A204.1 (cell line): ENCODE results near the gene DEFB112.

Experiments
- FAIRE-seq: peaks from 2 replicates; lab custom pipeline; 2012; peaks lifted over from hg19 to GRCh38; lab: Jason Lieb, UNC

Gene DEFB112, protein sequence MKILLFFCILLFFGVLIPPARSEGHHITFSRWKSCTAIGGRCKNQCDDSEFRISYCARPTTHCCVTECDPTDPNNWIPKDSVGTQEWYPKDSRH

DNA sequence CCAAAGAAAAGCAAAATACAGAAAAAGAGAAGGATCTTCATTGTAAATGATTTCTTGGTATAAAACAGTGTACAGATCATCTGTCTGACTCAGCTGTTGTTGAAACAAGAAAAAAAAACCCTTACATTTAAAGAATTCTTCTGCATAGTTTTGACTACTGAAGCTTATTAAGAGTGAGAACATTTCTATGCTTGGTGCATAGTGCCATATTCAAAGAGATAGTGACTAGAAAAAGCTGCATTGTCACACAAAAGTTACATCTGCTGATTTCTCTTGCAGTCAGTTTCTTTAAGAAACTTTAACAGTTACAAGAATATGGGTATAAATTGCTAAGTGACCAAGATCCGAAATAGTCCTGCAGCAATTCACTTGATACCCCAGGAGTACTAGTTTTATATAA lies at the start of gene DEFB112:
Gene DEFB112 (minus strand): TSS at position 101 of the 400 bp plus-strand sequence. CDS start 60 bp downstream, at position 41.
- FAIRE-seq: no peak

GRCh38 chr6:50098641-50098993 lies 48.9 kb upstream of the DEFB112 start:
- FAIRE-seq: no peak

DNA sequence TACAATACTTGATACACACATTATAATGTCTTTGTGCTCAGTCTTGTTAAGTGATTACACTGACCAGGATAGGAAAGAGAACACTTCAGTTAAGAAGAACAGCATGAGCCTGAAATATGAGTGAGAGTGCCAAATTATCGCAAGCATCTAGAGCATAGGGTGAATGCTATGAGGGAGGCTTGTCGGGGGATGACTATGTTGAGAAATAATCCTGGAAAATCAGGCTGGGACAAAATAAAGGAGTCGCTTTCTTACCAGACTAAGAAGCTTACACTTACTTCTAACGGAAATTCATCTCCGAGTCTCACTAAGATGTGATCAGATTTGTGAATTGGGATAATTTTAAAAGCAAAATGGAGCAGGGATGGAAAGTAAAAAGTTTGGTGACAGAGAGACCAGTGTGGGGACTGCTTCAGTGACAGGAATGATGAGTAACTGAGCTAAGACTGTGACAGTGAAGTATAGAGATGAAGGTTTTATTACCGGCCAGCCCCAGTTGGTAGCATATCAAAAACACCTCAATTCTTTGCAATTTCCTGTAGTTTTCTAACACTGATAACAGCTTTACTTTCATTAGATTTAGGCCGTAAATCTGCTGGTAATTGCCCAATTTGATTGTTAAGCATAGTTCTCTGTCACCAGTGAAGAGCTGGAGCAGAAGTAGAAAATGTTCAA lies 48.4 kb upstream of the DEFB112 start:
- no peak for FAIRE-seq

DNA sequence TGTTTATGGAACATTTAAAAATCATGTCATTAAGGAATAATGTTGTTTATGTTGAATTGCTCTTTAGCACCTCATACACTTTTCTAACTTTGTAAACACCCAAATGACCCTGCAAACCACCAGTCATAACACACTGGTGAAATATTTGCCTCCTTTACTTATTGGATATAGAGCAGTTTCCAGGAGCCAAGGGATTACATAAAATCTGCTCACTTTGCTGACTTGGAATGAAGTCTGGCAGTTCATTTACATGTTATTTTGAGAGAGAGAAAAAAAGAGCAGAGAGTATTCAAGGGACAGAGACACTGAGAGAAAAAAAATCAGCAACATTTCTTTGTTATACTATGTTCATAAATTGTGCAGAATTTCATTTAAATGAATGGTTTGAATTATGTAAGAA lies 46.6 kb upstream of the DEFB112 start:
- FAIRE-seq: no peak

DNA sequence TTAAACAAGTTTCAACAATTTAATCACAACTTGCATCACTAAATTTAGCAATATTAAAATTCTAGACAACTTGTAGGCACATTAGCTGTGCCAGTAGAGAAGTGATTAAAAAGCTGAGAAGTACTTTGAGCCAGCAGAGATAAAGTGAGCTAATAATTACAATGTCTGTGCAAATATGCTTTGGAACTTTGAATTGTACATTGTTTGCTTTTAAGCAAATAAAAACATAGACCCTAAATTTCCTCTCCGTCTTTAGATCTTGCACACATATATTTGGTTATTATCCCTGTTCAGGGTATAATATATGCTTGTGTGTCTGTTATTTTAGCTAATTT lies 44.2 kb upstream of the DEFB112 start:
- FAIRE-seq: no peak

DNA sequence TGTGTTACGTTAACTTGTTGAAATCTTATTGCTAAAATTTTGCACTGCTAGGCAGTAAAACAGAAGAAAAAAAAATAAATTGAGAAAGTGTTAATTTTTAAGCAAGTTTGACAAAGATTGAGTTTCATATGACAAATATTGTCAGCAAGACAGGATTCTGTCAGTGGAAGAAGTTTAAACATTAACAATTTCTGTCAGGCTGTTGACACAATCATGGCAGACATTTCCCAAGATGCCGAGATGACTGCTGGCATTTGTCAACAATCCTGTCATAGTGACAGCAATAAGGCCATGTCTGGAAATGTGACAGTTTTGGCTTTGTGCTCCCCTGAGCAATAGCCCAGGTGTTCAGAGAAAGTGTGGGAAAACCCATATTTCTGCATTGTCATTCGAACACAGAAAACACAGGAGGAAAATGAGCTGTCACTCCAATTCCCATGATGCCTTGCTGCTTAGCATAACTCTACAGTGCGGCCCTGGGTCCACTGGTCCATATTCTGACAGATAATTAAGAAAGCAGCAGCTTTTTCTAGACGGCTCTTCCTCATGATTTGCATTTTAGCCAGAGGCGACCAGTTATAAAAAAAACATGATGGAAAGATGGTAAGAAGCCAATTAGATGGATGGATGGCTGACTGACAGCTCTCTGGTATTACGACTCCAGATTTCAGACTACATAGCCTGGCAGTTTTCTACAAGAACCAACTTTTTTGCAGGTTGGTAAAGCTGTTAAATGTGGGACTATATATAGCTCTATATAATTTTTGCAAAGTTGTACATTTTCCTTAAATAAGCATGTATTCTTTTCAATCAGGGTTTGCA lies 43.6 kb upstream of the DEFB112 start:
- no peak for FAIRE-seq

DNA sequence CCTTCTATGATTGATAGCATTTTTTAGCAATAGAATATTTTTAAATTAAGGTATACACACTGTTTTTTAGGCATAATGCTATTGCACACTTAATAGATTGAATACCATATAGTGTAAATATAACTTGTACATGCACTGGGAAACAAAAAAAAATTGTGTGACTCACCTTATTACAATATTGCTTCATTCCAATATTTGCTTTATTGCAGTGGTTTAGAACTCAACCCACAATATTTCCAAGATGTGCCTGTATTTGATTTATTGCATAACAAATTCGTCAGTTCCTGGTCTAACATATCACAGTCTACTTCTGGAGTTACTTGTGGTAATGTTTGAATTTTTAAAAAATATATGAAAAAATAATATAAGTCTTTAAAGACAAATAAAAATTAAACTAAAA lies 41.9 kb upstream of the DEFB112 start:
- FAIRE-seq: no peak

GRCh38 chr6:50089911-50090310 lies 40.2 kb upstream of the DEFB112 start:
- no peak for FAIRE-seq

DNA sequence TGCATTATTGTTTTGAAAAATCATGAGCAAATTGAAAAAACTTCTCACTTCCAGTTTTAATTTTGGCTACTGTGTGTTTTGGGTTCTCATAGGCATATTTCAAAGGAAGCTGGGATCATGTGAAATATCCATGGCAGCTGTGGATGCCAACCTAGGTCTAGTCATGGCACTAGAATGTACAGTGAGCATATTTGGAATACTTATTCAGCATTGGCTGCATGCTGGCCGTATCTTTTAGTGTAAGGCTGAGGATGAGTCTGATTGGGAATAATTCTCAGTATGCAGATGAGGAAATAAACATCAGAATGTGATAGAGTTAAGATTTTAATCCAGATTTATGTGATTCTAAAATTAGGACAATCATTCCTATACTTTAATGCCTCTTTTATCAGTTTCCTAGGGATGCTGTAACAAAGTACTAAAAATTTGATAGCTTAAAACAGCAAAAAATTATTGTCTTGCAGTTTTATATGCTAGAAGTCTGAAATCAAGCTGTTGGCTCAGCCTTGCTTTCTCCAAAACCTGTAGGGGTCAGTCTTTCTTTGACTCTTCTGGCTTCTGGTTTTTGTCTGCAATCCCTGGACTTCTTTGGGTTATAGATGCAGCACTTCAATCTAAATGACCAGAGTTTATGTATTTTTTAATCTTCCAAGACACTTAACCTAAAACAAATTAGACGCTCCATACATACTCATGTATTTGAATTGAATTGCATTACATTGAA lies 37.7 kb upstream of the DEFB112 start:
- no peak for FAIRE-seq

DNA sequence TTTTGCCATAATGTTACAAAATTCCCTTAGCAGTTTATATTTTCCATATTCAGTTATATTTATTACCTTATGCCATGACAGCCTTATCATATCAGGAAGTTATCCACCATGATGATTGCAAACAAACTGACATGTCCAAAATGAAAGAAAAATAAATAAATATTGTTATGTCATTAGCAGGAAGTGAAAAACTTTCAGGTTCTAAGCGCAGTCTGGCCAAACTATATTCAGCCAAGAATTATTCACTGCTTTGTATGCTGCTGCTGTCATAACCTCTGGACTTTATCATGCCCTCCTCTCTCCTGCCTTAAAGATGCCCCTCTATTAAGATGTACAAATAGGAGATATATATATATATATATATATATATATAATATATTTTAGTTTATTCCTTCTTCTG lies 27.7 kb upstream of the DEFB112 start:
- no peak for FAIRE-seq

DNA sequence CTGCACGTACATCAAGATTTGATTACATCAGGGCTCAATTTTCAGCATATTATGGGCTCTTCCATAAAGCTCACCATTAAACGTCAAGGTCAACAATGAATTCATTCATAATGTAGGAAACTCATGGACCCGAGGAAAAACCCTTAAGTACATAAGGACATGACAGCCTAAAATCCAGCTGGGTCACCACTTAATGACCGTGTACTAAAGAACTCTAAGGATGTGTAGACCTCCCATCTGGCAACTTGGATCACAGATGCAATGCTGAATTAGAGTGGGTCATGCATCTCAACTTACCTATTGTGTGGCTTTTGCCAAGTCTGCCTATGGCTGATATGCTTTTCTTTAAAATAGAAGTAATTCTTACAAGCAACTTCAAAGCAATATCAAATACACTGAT lies 26.7 kb upstream of the DEFB112 start:
- no peak for FAIRE-seq

- no peak for FAIRE-seq
Measured at GRCh38 chr6:50071921-50072320, 22.2 kb upstream of the DEFB112 start.

DNA sequence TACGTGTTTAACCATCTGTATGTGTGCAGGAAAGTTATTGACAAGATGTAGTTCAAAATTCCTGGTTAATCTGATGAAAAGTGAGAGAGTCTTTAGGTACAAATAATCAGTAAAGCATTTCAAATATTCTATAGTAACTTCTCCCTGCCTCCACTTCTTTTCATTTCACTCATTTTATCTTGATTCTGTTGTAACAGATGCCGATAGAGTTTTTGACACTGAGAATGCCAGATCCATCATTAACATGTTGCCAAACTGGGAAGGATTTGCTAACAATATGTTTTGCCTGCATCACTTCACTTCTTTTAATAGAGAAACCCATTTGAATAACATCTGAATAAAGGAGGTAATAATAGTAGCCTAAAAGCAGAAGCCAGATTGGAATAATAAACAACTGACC lies 20.4 kb upstream of the DEFB112 start:
- FAIRE-seq: no peak

GRCh38 chr6:50062051-50062450 lies 12.3 kb upstream of the DEFB112 start:
- FAIRE-seq: no peak

- no peak for FAIRE-seq
Measured at GRCh38 chr6:50056242-50056641, 6.5 kb upstream of the DEFB112 start.

GRCh38 chr6:50047026-50047425 lies 2.7 kb downstream of the DEFB112 start:
- no peak for FAIRE-seq

DNA sequence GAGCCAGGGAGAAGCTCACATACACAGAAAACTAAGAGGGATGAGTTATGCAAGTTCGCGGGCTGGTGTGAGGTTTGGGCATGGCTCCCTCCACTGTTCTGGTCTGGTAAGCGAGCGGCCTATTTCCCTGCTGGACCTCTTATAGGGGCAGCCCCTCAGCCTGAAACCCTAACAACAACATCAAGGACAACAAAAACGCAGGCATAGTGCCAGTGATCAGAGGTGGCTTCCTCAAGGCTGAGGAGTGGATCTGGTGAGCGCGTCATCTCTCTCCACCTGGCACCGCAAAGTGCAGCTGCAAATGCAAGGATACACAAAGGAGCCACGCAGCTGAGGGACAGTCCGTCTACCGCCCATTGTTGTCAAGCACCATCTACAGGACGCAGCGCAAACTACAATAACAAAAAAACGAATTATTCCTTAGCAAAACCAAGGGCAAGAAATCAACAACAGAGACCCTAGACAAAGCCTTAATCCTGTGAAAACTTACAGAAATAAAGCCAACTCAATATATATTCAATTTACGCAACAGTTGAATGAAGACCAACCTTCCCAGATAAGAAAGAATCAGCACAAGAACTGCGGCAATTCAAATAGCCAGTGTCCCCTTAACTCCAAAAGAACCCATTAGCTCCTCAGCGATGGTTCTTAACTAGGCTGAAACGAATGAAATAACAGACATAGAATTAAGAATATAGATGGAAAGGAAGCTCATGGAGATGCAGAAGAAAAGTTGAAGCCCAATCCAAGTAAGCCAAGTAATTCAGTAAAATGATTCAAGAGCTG lies 18.8 kb downstream of the DEFB112 start:
- FAIRE-seq: no peak

GRCh38 chr6:50030350-50030749 lies 19.4 kb downstream of the DEFB112 start:
- no peak for FAIRE-seq

GRCh38 chr6:50025258-50025657 lies 24.5 kb downstream of the DEFB112 start:
- FAIRE-seq: no peak

DNA sequence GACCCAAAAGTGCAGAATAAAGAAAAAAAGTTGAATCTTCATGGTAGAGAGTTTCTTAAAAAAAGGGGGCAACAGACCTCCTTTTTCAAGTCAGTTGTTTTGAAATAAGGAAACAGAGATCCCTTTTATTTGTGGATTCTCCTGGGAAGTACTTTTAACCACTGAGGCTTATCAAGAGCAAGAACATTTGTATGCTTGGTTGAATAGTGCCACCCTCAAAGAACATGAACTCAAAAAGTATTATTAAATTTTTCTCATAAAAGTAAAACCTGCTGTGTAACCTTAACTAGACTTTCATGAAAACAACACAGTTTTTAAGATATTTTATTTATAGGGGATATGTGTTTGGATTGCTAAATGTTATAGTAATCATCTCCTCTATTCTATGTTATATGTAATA lies 27.8 kb downstream of the DEFB112 start, which contains the start of gene DEFB110:
Gene DEFB110 (minus strand): TSS at position 101 of the 400 bp plus-strand sequence. CDS start 59 bp downstream, at position 42.
- no peak for FAIRE-seq

GRCh38 chr6:50007819-50008218 lies 41.9 kb downstream of the DEFB112 start:
- FAIRE-seq: no peak

DNA sequence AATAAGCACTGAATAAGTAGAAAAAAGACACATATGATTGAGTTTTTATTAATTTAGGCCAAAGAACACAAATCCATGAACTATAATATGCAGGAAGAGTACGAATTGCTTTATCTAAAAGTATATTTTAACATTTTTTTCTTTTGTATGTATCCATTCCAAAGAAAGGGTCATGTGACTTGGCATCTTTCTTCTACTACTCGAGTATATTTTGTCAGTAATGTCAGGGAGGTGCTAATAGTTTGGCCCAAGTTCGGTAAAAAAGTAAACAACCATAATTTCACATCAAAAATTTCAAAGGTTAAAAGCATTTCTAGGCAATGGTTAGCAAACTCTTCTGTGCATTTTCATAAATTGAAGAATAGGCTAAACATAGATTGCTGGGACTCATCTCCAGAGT lies 46.6 kb downstream of the DEFB112 start:
- FAIRE-seq: no peak
